Heart right ventricle (tissue), 16 donors: Measurements from ENCODE around the gene MGMT. TPM values are rescaled to one million over a fixed set of nuclear protein-coding genes. Genes with fewer than 3 reads are reported as not detected.

ENCODE experiments used
- ATAC-seq, 8 donors: fragments of 200-7000 bp; cut with Tn5 transposase; one replicate each; pipeline ENCODE4 v1.9.1; 2020; ENCODE audit warnings: mild to moderate bottlenecking in 8 of 8, moderate library complexity in 8 of 8, moderate number of reproducible peaks in 1 of 8
- DNase-seq, 2 donors: peaks; one replicate each; pipeline ENCODE4 v3.0.0-alpha.2; 2020
- H3K27ac ChIP-seq, 10 donors: fragments of 200-600 bp; sonication (generic) in 2 of 10; one replicate each; pipeline versions ENCODE4 v1.5.0 to v1.8.0; 2020 to 2022; ENCODE audit warnings: mild to moderate bottlenecking in 3 of 10
- H3K27me3 ChIP-seq, 7 donors: fragments of 200-600 bp; one replicate each; pipeline ENCODE4 v1.8.0; 2021 to 2022; ENCODE audit warnings: mild to moderate bottlenecking in 2 of 7
- H3K36me3 ChIP-seq, 9 donors: fragments of 200-600 bp; sonication (generic) in 1 of 9; one replicate each; pipeline versions ENCODE4 v1.5.0 to v1.8.0; 2020 to 2022; ENCODE audit warnings: mild to moderate bottlenecking in 2 of 9
- H3K4me1 ChIP-seq, 9 donors: fragments of 200-600 bp; sonication (generic) in 1 of 9; one replicate each; pipeline versions ENCODE4 v1.5.0 to v1.8.0; 2020 to 2022; ENCODE audit warnings: mild to moderate bottlenecking in 4 of 9
- H3K4me3 ChIP-seq, 10 donors: fragments of 200-600 bp; sonication (generic) in 2 of 10; one replicate each; pipeline versions ENCODE4 v1.5.0 to v1.8.0; 2020 to 2022; ENCODE audit warnings: mild to moderate bottlenecking in 7 of 10, moderate library complexity in 2 of 10
- H3K9me3 ChIP-seq, 11 donors: fragments of 200-600 bp in 10 of 11; sonication (generic) in 2 of 11; one replicate each; pipeline versions ENCODE4 v1.5.0 to v1.8.0; 2013 to 2022; ENCODE audit warnings: mild to moderate bottlenecking in 2 of 11, control low read depth in 1 of 11, moderate library complexity in 1 of 11
- WGBS, 2 donors: extraction: QIAGEN DNeasy Blood & Tissue Kit; methylation state at CpG; one replicate each; pipeline ENCODE4 v1.1.7; 2013; ENCODE audit warnings: inconsistent platforms in 1 of 2; 5-methylcytosine and 5-hydroxymethylcytosine counted together
- intact Hi-C, 10 donors: fragments of 100-400 bp; cut with DNase I; formaldehyde crosslinking; loops; one replicate each; pipeline versions ENCODE4 v1.11.1 to v1.14.2; 2022
- polyA plus RNA-seq, 2 donors: library from polyadenylated mRNA; stranded (reverse); fragments of 200-250 nt; gene quantifications; one replicate each; pipeline ENCODE4 v1.2.3, GENCODE V29; 2013
- total RNA-seq, 10 donors: library from RNA; stranded (reverse); fragmentation: NEBNext Ultra II Directional in 3 of 10; extraction: Animal tissue kit (Norgen Biotek cat#: 25700) in 3 of 10; gene quantifications; one replicate each; pipeline versions ENCODE4 v1.2.1 to v1.2.4, GENCODE V29; 2021 to 2023
- TF ChIP-seq, protein P1 (sequence below), 9 donors: fragments of 200-600 bp; sonication (generic) in 2 of 9; IDR thresholded peaks; one replicate each; pipeline versions ENCODE4 v1.5.0 to v1.8.0; 2021 to 2022; ENCODE audit warnings: antibody characterized with exemption in 9 of 9, mild to moderate bottlenecking in 5 of 9, moderate library complexity in 1 of 9
- donor health status: Arrhythmogenic right ventricular cardiomyopathy.
- donor health status: ischemic (EF 13 %, LVEDD 7.1; RV severe dilation, severe dysfunction).
- donor health status: healthy with polysubstance abuse.
- donor health status: DM: no; HTN: yes; CAD: no.
- donor health status: DM: no; HTN: no; CAD: no.
- donor health status: ischemic (EF 25% LVEDD 6.9; RV normal size, moderate dysfunction).
- donor health status: ischemic (EF 25% LVEDD 5.7; RV mildly dilated, moderate dysfunction).
- donor health status: healthy.
- donor health status: DM: yes; HTN: yes; CAD: no.
- donor health status: Ischemic cardiomyopathy.
- donor health status: ischemic (EF 35%, LVEDD 5.7; RV mildly dilated, moderate dysfunction).
- donor health status: nonischemic (EF 11% LVEDD 7.7; RV severe dilation, severe dysfunction).
- donor health status: DM: yes; HTN: yes; CAD: no.
- donor health status: PGD.
- donor health status: ischemic (EF 29% LVEDD 5.4; RV normal size, mild dysfunction).
- donor health status: nonischemic (EF 23%, LVEDD 6.1; RV moderate dilation, normal function).

Gene MGMT
- total and polyA plus RNA-seq, 12 donors: 8.4 to 17.8 (median 12.9) TPM

DNA sequence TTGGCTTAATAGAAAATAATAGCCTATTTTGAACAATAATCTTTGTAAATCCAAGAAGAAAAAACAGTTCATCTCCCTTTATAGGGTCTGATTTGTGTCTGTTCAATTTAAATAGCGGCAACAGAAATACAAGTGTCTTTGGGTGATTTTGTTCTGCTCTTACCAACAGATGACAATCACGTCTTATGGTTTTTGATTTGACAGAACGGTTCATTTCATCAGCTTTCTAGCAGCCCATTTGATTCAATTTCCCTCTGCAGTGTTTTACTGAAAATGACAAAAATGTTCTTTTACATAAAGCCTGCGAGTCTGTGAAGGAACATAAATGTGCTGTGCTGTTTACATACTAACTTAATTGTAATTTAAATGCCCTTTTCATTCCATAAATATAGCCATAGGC, 180.5 kb downstream of the MGMT start:
- no peaks in the 10 kb centered on the region for H3K36me3 ChIP-seq
- no peak for ATAC-seq
- no peaks in the 10 kb centered on the region for H3K9me3 ChIP-seq
- intact Hi-C loops: no loop called here
- no peak overlapping the region for H3K27ac ChIP-seq
- H3K27me3 ChIP-seq: no peaks in the 10 kb centered on the region
- DNase-seq: no peak
- H3K4me3 ChIP-seq: no peak overlapping the region
- TF ChIP-seq, protein P1, sequence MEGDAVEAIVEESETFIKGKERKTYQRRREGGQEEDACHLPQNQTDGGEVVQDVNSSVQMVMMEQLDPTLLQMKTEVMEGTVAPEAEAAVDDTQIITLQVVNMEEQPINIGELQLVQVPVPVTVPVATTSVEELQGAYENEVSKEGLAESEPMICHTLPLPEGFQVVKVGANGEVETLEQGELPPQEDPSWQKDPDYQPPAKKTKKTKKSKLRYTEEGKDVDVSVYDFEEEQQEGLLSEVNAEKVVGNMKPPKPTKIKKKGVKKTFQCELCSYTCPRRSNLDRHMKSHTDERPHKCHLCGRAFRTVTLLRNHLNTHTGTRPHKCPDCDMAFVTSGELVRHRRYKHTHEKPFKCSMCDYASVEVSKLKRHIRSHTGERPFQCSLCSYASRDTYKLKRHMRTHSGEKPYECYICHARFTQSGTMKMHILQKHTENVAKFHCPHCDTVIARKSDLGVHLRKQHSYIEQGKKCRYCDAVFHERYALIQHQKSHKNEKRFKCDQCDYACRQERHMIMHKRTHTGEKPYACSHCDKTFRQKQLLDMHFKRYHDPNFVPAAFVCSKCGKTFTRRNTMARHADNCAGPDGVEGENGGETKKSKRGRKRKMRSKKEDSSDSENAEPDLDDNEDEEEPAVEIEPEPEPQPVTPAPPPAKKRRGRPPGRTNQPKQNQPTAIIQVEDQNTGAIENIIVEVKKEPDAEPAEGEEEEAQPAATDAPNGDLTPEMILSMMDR (IDR thresholded peaks at IDR 0.05): no peak
- H3K4me1 ChIP-seq: no peaks in the 10 kb centered on the region
- WGBS, 2 donors: 96% methylated on average over 4 of the region's 4 CpGs

DNA sequence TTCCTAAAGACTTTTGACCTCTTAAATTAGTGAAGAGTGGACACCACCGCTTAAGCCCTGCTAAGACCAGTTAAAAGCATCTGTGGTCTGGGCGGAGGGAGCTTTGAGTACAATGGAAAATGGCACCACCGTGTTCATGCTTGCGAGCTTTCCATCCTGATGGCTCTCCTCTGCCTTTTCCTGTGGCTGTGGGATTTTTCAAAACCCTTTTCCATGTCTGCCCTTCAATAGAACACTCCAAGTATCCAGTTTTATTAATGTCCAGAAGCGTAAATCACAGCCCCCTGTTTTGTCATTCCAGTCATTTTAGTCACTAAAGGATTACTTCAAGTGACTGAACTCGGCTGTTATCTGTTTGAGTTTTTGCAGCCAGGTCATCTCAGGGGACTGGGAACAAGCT, 181.8 kb downstream of the MGMT start:
- TF ChIP-seq, protein P1 (IDR thresholded peaks at IDR 0.05): no peak
- no peaks in the 10 kb centered on the region for H3K36me3 ChIP-seq
- no peaks in the 10 kb centered on the region for H3K4me1 ChIP-seq
- no peak for ATAC-seq
- H3K27ac ChIP-seq: no peak overlapping the region
- intact Hi-C loops: loop anchor here in 1 of 10 donors (2.0 kb wide), 1 partner anchor 54 kb away; no protein-coding TSS in a partner anchor
- 91 to 95% methylated on average over 6 of the region's 6 CpGs for WGBS, 2 donors
- no peak for DNase-seq
- H3K4me3 ChIP-seq: no peak overlapping the region
- no peaks in the 10 kb centered on the region for H3K27me3 ChIP-seq
- H3K9me3 ChIP-seq: no peaks in the 10 kb centered on the region

DNA sequence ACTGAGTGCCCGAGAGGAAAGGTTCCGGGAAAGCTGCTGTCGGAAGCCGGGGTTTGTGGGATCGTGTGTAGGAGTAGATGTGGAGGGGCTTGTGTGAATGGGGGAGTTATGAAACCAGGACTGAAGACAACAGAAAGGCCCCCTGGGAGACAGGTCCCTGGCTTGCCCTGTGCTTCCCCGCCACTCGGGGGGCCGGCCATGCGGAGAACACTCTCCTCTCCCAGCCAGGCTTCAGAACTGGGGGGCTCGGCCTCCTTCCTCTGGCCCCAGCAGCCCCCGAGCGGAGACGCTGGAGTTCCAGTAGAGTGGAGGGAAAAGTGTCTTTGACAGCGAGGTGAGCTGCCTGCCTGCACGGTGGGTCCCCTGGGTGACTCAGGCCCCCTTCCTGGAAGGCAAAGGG, 185.0 kb downstream of the MGMT start:
- no peak for ATAC-seq
- Histone ChIP-seq H3K36me3 (no peaks in the 10 kb centered on the region), H3K4me1 (no peaks in the 10 kb centered on the region), H3K27me3 (no peaks in the 10 kb centered on the region), H3K4me3 (no peak overlapping the region), H3K27ac (no peak overlapping the region), H3K9me3 (no peaks in the 10 kb centered on the region)
- TF ChIP-seq, protein P1 (IDR thresholded peaks at IDR 0.05): no peak
- WGBS, 2 donors: 94 to 95% methylated on average over 15 of the region's 15 CpGs
- intact Hi-C loops: no loop called here
- DNase-seq: no peak

DNA sequence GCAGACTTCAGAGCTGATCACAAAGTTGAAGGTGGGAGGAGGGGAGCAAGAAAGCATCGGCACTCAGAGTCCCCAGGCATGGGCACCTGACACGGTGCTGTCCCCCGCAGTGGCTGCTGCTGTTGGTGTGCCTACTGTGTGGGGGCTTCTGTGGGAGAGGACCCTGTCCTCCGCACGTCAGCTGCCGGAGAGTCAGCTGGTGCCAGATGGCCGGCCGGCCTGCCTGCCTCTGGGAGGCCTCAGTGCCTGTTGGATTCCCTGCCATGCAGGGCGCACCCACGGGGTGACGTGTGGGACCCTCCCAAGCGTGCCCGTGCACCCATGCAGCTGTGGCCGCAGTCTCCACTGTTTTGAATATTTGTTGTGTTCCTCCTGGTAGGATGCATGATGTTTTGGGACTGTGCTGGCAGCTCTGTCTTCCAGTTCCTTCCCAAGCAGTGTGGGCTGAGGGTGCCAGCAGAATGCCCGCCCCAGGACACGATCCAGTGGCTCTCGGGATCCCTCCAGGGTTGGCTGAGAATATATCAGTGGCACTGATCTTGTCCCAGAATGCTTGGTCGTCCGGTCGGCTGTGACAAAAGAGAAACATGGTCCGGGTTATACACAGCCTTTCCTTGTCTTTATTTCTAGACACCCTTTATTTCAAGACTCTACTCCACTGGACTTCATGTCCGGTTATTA, 185.6 kb downstream of the MGMT start:
- Histone ChIP-seq H3K36me3 (no peaks in the 10 kb centered on the region), H3K27me3 (no peaks in the 10 kb centered on the region), H3K4me1 (no peaks in the 10 kb centered on the region), H3K9me3 (no peaks in the 10 kb centered on the region), H3K27ac (no peak overlapping the region), H3K4me3 (no peak overlapping the region)
- 96% methylated on average over 22 of the region's 22 CpGs for WGBS, 2 donors
- DNase-seq (no peak), ATAC-seq (no peak)
- TF ChIP-seq, protein P1 (IDR thresholded peaks at IDR 0.05): no peak
- intact Hi-C loops: no loop called here
